Upper lobe of left lung (tissue), 4 donors: ENCODE results near the gene GLI3.

ENCODE experiments used
- CTCF ChIP-seq, 6 experiments: fragments of 450-650 bp in 4 of 6; fragments of 200-600 bp in 2 of 6; sonication (generic) in 2 of 6; IDR thresholded peaks; one replicate each; pipeline ENCODE4 v1.5.1; 2016 to 2019; ENCODE audit warnings: antibody characterized with exemption in 6 of 6
- EP300 ChIP-seq, 4 donors: sonication (generic); formaldehyde crosslinking; IDR thresholded peaks; one replicate each; pipeline ENCODE4 v1.5.1; 2017; ENCODE audit warnings: antibody characterized with exemption in 4 of 4, control low read depth in 2 of 4
- POLR2A ChIP-seq, 4 donors: fragments of 450-650 bp; IDR thresholded peaks; one replicate each; pipeline ENCODE4 v1.5.1; 2016 to 2017; ENCODE audit warnings: antibody characterized with exemption in 4 of 4, mild to moderate bottlenecking in 2 of 4
- POLR2AphosphoS5 ChIP-seq, 2 donors: sonication (generic); formaldehyde crosslinking; IDR thresholded peaks; one replicate each; pipeline ENCODE4 v1.5.1; 2017; ENCODE audit warnings: antibody characterized with exemption in 2 of 2

- no peak for TF ChIP-seq CTCF (IDR thresholded peaks at IDR 0.05)
- TF ChIP-seq POLR2AphosphoS5 (IDR thresholded peaks at IDR 0.05): peak in 1 of 2 donors; percentile 16
- no peak for TF ChIP-seq POLR2A (IDR thresholded peaks at IDR 0.05)
- no peak for TF ChIP-seq EP300 (IDR thresholded peaks at IDR 0.05)
Observed at GRCh38 chr7:42227936-42228591, 8.9 kb downstream of the GLI3 start.
